CD4-positive, alpha-beta T cell treated with Interleukin-15 for 4 hours (primary cell): Measurements from ENCODE around the gene MELTF.

Experiments
- DNase-seq: peaks from one replicate; pipeline ENCODE4 v3.0.0-alpha.2; 2020; ENCODE audit warnings: low spot score

The MELTF gene

DNA sequence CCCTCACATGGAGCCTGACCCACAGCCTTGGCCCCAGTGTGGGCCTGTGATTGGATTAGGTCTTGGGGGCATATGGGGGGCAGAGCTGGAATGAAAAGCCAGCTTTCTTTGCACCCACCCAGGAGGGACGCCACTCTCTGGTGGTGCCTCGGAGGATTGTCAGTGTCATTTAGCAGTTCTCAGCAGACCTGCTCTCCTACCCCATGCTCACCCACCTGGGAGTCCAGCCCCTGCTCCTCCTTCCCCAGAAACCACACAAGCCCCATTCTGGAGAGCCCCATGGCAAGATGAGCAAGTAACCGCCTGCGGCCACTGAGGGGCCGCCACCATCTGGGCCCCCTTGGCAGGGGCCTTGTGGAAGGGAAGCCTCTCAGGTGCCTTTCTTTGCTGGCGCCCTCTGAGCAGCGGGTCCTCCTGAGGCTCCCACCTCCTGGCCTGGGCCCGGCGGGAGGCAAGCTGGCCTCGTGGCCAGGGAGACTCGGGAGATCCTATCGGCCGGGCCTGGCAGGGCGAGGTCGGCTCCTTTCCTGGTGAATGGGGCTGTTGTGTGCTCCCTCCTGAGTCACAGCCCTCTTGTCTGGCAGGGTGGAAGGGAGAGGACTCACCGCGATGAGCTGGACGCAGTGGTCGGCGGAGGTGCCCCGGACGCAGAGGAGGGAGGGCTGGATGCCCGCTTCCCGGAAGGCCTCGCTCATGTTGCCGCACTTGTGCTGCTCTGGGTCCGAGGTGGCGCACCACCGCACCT is 2.3 kb downstream of the MELTF start:
- no peak for DNase-seq

DNA sequence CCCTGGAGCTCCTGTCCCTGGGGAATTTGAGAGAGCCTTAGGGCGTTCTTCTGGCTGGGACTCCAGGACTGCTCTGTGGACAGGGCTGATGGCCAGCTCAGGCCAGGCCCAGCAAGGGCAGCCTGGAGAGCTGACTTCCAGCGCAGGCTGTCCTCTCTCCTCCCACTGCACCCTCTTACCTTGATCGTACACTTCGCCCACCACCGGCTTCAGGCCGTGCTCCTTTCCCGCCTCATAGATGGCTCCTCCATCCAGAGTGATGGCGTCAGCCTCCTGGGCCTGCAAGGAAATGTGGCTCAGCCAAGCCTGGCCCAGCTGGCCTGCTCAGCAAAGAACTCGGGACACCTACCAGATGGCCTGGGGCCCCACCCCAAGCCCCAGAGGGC is 3.1 kb downstream of the MELTF start:
- DNase-seq, result no peak

DNA sequence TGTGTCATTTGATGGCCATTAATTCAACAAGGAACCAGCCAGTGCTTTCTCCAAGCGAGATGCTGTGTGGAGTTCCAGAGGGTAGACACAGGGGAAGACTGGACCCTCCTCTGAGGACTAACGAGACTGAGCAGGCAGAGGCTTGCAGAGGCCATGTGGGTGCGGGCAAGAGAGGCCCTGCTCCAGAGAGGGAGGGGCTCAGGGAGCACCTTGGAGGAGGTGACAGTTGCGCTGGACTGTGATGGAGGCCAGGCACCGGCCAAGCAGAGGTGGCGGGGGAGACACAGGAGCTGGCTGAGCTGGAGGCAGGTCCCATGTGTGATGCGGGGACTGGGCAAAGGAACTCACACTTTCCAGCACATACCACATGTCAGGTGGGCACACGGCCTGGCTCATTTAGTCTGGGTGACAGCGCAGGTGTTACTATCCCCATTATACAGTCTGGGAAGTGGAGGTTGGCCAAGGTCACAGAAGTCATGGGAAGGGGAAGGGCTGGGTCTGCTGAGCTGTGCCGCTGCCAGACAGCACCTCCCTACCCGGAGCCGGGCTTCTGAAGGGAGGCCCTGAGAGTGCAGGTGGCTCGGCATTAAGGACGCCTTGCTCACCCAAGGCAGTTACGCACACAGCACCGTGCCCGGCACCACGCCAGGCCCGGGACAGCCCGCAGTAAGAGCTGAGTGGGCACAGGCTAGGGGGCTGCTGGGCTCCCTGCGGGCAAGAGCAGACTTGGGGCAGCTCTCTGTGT is 3.7 kb downstream of the MELTF start:
- DNase-seq, result no peak

DNA sequence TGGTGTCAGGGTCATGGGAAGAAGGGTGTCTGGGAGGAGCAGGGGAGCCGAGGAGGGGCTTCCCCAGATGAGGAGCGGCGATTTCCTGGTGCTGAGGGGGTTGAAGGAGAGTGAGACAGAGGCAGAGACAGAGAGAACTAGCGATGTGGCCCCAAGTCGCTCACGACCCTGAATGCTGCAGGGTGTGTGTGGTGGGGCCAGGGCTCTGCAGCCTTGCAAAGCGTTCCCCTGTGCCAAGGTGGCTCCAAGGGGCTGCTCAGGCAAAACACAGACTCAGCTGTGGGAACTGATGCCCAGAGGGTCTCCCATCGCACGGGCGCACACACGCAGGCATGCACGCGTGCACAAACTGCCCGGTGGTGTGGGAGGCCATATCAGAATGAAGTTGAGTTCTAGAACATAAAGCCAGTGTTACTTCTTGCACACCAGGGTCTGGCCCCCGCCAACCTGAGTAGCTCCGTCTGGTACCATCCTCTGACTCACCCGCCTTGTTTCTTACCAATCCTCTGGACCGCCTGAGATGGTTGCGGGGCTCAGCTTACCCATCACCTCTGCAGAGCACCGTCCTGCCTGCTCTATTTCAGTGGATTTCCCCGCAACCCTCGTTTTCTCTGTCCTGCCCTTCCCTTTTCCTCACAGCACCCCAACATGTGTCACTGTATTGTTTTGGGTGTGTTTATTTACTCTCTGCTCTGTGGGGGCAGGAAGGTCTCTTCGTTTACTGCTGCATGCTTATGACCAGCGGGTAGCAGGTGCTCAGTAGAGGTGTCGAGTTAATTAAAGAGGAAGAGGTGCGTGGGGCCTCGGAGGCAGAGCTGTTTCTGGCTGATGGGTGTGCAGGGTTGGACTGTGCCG is 4.5 kb downstream of the MELTF start:
- DNase-seq, result no peak

DNA sequence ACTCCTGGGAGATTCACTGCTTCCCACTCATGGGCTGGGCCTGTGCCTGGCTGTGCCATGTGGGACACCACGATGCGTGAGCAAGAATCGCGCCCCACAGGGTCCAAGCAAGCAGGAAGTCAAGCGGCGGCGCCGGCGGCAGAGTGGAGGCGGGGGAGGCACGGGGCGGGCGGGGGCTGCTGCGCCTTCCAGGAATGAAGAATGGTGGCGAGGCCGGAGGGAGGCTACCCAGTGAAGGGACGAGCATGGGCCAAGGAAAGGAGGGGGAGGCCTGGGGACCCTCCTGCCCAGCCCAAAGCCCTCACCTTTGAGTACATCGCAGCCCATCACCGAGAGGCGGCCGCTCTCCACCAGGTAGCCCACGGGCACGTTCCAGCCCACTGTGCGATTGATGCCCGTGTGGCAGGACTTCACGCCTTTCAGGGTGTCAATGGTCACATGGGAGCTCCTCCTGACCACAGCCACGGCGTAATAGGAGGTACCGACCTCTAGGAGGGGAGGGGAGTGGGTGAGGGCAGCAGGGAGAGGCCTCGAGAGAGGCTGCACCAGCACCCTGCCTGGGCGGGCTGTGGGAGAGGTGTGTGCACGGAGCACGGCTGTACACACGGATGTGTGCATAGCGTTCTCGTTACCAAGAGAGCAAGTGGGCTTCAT is 5.5 kb downstream of the MELTF start:
- DNase-seq, result no peak

DNA sequence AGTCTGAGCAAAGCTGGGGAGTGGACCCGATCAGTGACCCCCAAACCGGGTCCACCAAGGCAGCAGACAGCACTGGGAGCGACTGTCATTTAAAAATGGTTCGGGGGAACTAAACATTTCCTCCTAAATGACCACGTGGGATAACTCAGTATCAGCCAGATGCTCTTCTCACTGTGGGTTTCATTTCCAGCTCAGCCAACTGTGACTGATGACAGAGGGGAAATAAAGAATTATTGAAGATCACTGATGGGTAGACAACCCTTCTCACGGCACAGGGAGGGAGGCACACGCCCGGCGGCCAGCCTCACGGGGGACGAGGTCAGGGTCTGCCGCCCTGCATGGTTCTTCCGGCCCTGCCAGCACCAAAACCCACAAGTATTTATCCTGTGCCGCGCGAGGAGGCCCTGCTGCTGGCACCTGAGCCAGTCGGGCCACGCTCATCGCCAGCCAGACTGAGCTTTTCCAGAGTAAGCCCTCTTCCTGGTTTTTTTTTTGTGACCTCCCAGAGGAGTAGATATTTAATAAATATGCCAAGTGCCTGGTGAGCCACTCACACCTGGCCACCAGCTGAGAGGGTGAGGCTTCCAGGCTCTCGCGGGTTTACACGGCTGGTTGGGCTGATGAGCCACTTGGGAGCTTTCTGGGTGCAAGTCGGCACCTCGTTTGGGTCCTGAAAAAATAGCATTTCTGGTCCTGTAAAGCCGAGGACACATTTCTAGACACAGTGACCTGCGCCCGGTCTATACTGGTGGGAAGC is 6.2 kb downstream of the MELTF start:
- no peak for DNase-seq

DNA sequence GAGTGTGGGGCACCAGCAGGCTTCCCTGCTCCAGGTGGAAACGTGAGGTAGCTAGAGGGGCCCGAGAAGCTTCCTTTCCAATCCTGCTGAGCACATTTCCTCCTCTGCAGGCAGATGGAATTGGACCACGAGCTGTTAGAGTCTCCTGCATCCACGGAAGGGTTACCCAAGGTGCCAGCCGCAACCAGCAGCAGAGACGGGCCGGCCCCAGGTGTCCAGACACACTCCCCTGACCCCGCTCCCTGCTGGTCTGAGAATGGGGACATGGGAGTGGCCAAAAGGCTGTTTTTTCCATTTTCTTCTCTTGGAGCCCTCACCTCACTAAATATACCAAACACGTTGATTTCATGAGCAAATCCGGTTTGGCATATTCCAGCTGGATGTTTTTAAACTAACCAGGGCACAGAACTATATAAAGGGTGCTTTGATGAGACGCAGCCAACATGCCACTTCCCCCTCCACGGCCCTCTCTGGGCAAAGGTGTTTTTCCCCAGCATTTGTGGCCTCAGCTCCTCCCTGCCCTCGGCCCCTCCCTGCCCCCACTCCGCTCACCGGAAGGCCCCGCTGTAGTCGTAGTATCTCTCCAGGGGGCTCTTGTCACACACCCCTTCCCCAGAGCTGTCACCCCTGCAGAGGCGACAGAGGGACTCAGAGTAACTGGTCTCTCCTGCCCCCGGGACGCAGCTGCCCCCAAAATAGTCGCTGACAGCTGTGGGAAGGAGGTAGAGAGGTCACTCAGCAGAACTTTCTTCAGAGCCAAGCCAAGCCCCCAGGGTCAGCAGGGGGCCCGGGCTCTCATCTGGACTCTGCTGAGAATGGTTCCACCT is 7.0 kb downstream of the MELTF start:
- no peak for DNase-seq

DNA sequence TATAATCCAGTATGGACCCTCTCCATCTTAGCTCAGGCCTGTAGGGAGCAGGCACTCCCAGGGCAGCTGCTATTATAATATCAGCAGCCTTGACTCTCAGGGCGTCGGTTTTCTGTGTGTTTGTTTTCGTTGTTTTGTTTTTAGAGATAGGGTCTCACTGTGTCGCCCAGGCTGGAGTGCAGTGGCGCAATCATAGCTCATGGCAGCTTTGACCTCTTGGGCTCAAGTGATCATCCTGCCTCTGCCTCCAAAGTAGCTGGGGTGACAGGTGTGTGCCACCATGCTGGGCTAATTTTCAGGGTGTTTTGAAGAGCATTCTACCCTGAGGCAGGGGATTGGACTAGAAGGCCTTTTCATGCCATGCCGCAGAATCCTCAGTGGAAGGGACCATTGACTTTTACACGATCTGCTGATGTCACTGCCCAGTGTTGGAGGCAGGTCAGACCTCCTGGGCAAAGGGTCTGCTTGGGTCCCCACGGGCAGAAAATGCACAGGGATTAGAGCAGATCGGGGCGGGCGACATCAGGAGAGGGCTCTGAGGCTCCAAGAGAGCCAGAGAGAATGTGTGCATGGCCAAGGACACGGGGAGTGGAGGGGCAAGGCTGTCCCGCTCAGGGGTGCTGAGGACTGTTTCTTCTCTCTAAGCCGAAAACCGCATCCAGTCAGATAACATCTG is 7.8 kb downstream of the MELTF start:
- no peak for DNase-seq

DNA sequence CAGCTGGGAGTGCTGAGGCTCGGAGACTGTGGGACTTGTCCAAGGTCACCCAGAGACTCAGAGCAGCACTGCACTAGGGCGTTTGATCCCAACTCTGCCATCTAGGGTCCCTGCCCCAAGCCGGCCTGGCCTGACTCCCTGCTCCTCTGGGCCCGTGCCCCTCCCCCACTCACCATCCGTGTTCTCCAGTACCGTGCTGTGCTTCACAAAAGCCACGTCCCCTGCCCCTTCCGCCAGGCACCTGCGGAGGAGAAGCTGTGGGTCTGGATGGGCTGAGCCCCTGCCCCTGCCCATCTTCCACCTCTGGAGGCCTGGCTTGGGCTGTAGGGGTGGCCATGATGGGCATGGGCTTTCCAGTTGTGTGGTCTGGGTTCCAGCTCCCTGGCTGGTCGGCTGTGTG is 8.4 kb downstream of the MELTF start:
- no peak for DNase-seq

DNA sequence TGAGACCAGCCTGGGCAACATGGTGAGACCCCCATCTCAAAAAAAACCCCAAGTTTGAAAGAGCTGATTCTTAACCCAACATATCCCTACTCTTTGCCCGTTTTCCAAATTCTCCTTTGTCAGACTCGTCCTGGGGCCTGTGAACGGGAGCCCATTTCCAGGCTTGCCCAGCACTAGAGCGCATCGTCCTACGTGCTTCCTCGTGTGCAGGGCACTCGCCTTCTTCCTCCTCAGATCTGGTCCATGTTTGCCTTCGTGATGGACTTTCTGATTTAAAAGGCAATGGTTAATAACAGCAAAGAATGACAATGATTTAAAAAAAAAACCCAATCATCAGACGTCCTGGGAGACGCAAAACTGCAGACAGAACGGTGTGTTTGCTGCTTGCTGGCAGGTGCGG is 10.1 kb downstream of the MELTF start:
- DNase-seq, result no peak

DNA sequence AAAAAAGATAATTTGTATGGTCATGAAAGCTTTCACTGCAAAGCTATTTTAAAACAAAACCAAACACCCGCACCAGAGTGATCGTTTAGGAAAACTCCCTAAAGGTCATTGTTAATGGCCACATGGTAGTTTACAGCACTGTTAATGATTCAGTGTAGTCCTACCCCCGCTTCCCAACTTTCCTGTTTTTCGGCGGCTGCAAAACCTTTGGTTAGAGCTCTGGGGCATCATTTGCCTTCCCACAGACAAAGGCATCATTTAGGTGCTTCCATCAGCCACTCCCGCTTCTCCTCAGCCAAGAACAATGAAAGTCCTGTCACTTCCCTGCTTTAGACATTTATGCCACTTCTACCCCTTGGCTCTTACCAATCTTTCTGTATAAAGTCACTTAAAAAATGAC is 10.6 kb downstream of the MELTF start:
- no peak for DNase-seq

DNA sequence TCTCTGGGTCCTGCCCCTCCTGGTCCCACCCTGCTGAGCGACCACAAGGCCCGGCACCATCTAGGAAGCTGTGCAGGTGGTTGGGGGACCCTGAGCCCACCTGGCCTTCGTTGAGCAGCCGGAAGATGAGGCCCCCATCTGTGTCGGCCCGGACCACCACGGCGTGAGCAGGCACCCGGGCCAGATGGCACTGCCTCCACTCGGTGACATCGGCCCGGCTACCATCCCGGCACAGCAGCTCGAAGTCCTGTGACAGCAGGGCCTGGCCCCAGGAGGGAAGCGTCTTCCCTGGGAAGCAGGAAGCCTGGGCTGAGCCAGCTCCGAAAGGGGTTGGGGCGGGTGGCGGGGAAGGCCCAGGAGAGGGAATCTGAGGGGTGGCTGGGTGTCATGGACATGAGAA is 12.6 kb downstream of the MELTF start:
- no peak for DNase-seq

DNA sequence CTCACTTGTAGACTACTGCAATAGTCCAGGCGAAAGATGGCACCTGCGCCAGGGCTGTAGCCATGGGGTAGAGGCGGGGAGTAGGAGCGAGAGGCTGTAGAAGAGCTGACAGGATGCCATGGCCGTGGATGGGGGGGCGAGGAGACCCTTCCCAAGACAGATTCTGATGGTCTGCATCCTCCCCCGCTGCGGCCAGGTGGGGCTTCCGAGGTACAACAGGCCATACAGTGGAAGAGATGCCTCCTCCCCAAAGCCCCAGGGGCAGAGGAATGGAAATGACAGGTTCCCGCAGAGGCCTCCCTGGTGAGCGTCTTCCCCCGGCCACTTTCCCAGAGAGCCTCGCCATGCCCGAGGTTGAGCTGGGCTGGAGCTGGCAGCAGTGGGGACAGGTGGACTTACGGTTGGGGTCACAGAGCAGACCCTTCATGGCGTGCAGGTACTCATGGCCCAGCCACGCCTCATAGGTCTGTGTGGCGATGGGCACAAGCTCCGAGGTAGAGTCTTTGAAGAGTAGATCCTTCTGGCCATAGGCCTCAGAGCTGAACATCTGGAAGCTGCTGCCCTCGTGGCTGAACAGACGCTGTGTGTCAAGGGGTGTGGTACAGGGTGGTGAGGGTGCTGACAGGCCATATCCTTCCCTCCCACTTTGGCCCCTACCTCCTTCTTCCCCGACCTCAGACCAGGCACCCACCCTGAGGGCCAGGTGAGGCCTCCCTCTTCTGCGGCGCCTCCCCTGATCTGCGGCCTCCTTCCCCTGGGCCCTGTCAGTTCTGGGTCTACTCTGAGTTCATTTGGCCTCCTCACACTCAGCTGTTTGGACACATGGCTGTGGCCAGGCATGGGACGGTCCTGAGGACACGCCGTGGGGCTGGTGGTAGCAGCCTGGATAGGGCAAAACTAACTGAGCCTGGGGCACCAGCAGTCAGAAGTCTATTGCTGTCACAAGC is 13.6 kb downstream of the MELTF start:
- DNase-seq, result no peak

DNA sequence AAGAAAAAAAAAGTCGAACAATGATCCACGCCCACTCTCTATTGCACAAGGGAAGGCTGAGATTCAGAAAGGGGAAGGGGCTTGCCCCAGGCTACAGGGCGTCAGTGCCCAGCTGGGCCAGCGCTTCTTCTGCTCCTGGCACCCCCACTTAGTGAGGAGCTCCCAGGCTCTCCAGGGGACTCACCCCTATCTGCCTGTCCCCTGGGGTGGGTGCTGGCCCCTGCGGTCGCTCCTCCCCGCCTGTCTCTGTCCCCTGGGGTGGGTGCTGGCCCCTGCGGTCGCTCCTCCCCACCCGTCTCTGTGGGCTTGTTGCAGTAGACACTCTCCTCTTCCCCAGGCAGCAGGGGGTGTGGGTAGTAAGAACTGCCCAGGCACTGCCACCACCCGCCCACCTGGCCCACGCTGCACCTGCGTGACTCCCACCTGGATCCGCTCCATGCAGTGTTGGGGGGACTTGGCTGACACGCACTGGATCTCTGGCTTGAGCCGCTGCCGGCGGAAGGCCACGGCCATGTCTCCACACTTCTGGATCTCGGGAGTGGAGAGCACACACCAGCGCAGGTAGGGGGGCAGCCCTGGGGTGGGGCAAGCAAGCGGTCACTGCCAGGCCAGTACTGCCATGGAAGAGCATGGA is 14.6 kb downstream of the MELTF start:
- DNase-seq, result no peak

DNA sequence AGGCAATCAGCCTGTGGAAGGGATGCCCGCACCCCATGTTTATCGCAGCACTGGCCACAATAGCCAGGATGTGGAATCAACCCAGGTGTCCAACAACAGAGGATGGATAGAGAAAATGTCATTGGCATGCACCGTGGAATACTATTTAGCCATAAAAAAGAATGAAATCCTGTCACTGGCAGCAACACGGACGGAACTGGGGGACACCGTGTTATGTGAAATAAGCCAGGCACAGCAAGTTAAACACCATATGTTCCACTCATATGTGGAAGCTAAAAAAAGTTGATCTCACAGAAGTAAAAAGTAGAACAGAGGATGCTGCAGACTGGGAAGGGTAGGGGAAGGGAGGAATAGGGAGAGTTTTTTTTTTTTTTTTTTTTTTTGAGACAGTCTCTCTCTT is 15.6 kb downstream of the MELTF start:
- DNase-seq, result no peak

DNA sequence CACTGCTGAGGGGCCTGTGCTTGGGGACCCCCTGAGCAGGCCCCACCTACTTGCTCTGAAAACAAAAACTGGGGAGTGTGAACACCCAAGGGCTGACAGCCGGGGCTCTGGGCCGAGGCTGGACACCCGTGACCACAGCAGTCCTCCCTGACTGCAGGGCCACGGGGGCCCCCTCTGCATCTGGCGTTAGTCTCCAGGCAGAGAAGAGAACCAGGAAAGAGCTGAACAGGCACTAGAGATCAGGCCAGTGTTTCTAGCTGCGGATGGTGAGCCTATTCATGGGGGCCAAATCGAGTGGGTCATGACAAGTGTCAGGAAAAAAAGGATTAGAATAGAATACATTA is 17.1 kb downstream of the MELTF start:
- no peak for DNase-seq

DNA sequence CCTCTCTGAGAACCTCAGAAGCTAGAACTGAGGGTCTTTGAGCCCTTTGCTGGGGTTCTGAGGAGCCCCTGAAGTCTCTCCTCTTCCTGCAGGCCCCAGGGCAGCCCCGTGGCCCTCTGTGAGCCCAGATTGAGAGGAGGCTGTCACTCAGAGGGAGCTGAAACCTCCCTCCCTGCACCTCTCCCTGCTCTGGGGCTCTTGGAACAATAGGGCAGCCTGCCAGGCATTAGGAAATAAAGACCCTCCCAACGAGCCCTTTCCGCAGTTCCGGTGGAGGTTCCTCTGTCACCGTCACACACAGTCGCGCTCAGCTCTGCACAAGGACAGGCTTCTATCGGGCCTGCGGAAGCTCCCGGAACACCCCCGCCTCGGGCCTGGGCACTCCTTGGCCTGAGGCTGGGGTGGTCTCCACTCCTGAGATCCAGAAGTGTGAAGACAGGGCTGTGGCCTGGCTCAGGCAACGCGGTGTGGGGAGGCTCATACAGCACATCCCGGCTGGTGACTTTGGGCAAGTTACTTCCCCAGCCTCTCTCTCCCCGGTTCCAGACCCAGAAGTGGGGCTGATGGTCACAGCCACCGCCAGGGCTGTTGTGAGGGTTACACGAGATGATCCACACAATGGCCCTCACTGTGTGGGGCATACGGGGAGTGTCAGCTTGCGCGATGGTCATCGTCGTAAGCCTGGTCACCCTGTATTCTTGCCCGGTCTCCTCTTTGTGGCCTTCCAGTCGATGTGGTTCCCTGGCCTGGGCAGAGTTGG is 17.7 kb downstream of the MELTF start:
- DNase-seq, result no peak
